GM19238 (cell line): ENCODE data around the gene TMEM131.

ENCODE experiments used
- DNase-seq: peaks from one replicate; pipeline ENCODE4 v3.0.0; 2011; ENCODE audit warnings: low spot score; ENCODE audit not compliant: insufficient read length

TMEM131 gene

DNA sequence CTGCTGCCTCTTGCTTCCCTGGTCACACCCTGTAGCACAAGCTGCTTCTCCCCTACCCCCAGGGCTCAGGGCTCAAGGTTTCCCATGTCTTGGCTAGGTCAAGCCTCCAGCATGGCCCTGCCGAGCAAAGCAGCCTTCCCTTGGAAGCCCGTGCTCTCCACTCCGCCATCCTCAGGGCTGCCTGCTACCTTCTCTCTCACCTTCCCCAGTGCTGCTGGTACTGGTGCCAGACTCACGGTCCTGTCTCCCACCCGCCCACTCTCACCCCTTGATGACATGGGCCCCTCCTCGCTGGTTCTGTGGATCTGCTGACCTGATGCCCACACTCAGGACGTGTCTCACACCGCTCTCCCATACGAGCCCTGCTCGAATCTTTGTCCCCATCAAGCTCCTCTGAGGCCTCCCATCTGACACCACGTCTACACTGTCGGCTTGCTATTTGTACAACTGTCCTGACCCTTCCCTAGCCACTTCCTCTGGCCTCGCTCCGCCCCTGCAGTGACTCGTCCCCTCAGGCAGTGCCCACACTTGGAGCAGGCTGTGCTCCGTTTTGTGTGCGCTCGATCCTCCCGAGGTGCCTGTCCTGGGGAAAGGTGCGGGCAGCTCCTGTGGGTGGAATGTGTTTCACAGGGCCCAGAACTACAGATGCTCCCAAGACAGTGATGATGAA, 232.4 kb downstream of the TMEM131 start:
- DNase-seq = no peak

DNA sequence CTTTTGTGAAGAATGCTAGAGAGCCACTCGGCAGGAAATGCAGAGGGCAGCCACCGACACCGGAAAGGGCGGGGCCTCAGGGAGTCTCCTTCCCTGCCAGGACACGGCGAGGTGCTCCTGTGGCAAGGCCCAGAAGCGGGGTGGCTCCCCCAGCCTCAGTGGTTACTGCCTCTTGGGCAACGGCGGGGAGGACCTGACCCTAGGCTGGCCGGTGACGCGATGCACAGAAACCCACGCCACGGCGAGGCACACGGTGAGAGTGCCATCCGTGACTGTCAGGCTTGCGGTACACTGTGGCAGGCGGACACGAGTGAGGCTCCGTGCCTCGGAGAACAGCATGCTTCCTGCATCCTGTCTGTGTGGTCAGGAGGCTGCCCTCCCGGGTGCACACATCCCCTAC, 234.6 kb downstream of the TMEM131 start:
- no peak for DNase-seq

DNA sequence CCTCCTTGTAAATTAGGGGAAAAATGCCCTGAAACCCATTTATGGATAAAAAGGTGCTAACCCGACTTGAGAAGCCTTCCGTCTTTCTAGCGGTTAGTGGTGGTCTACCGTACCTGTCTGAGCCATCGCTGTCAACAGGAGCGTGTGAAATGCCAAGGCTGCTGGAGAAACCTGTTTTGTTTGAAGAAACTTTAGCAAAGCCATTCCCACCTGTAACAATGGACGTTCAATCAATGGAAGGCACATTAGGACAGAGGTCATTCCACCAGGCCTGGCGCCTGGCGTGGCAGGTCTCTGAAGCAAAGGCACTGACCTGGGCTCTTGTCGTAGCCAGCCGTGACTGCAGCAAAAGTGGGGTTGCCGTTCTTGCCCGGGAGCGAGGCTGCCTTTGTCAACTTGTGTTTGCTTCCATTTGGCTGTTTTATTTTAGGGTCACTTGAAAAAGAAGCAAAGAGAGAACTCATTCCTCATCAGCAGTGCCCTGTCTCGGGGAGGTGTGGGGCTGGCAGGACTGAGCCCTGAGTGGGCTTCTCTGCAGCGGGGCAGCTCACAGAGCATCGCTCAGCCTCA, 235.2 kb downstream of the TMEM131 start:
- DNase-seq = no peak

DNA sequence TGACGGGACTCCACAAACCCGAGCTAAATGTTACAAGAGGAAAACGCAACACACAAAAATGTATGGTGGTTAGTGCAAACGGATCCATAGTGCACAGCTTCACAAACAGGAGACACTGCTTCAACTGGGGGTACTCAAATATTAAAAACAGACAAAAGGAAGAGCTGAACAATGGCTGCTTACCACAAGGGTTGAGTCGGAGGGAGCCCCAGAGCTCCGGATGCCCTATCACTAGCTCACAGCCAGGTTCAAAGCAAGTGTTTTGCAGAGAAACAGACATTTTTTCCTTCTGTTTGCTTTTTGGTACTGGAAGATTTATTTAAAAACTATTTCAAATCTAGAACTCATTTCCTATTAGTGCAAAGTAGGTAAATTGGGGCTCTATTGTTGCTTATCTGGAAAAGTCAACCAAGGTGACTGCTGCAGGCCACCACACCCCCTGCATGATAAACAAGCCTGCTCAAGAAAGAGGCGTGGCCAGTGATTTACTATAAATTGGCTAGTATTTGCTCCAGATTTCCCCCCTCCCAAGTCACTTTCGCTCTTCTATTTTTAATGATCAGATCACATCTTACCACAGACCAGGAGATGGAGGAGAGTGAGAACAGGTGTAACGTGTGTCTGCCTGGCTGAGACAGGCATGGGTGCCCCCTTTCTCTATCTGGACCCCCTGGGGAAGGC, 235.9 kb downstream of the TMEM131 start:
- no peak for DNase-seq

DNA sequence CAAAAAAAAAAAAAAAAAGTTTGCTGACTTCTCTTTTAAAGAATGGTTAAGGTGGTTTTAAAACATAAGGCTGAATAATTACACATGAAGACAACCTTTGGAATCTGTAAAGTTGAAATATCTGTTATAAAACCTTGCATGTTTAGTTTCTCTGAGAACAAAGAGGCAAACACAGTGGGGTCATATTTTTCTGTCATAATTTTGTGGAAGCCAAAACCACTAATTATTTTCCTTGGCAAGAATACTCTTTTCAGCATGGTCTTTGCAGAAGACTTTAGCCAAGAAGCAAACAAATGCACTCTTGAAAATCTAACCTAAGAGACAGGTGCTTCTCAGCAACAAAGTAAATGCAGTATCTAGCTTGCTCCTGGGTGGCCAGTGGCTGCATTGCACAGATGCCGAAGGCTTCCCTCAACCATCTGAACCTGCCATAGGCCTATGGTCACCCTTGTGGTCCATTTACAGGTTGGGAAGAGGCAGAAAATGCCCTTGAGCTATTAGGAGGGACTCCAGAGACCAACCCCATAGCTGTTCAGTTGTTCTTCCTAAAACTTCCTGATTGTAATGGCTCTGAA, 237.5 kb downstream of the TMEM131 start:
- DNase-seq = no peak

DNA sequence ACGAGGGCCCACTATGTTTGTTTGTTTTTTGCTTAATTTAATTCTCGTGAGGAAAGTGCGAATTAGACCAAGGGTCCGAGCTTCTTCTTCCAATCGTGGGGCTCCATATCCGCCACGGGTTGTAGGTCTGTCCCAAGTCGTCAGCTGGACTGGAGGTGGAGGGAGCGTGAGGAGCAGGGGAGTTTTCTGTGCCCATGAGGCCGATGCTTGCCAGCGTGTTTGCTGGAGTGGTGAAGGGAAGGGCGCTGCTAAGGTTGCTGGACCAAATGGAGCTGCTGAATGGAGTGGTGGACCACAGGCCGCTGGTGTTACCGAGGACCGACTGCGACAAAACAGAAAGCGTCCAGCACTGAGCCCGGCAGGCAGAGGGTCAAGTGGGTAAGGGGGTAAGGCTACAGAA, 238.7 kb downstream of the TMEM131 start:
- DNase-seq = no peak

DNA sequence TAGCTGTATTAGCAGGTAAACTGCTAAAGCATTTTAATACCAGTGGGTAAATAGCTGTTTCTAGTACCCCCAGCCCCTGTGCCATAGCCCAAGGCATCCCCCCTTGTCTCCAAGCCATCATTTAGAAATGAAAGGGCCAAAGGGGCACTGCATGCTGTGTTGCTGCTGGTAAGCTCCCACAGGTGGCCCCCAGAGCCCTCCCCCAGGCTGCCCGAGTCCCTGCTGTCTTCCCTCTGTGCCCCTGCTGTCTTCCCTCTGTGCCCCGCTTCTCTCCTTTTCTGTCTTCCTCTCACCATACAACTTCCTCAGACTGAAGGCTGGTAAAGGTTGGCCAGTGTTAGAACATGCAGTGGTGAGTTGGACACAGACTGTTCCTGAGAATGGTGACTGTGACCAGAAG, 240.3 kb downstream of the TMEM131 start:
- DNase-seq = no peak

DNA sequence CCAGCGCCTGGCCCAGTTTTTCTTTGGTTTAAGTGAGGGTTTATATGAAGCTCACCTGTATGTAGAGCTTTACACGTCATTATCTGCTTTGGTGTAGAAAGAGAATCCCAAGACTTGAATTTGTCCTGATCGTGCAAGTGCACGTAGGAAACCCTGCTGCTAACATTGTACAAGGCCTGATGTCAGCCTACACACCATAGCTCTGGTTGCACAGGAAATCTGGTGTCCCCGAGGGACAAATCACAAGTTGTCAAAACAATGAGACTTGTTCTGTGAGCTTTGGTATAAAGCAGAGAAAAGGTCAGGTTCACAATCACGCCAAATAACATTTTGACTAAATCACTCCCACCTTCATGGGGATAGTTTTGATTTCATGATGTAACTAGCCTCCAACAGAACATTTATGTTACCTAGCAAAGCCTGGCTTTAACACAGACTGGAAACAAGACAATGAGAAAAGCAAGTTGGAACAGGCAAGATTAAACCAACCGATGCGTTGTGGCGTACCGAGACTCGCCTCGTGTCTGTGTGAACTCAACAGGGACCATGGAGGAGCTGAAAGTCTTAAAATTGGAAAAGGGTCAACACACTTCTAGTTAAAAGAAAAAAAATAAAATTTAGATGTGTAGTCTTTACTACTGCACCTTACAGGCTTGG, 240.9 kb downstream of the TMEM131 start:
- no peak for DNase-seq

DNA sequence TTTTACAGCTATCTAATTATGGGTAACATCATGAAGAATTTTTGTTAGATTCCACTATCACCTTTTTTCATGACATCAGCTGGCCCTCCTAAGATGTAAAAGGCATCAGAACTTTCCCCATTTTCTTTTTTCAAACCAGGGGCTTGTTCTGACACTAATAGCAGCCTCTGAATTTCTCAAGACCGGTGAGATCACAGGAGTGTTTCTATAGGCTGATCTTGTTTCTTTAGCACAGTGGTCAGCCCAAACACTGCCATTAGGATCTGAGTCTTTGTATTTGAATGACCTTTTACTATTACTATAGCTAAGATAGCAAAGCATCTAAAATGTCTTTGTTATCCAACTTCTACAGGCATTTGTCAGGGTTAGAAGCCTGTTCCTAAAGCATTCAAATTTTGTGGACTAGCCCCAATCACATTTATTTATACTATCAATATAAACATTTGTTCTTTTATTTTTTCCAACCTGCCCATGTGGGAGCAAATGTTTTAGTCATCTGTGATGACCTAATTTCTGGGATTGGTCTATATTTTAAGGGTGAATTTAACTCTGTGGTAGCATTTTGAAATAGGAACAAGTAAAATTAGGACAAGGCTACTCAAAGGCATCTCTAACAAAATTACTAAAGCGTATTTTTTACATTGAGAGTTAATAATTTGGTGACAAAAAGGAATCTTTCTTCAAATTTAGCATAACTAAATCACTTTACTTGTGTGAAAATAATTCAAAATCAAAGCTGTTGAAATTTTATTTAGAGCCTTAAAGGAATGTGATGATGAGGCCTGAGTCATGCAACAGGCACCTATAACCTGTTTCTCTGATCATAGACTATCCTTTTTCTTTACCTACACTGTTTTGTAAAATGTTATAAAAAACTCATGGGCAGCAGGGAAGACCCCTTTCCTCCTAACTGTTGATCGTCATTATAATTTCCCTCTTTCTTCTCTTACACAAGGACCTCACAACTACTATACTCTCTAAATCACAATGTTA, 243.1 kb downstream of the TMEM131 start:
- no peak for DNase-seq

DNA sequence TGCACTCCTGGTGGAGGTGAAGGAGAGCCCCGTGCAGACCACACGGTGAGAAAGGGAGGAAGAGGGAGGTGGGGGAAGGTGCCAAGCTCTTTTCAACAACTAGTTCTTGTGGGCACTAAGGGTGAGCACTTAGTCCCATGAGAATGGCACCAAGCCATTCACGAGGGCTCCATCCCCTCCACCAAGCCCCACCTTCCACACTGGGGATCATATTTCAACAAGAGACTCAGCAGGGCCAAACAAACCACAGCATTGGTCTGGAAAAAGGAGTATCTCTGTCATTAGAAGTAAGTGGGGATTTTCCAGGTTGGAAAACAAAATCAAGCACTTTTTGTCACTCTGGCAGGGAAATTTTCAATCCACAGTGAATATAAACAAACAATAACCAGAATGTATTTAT, 244.0 kb downstream of the TMEM131 start:
- no peak for DNase-seq

DNA sequence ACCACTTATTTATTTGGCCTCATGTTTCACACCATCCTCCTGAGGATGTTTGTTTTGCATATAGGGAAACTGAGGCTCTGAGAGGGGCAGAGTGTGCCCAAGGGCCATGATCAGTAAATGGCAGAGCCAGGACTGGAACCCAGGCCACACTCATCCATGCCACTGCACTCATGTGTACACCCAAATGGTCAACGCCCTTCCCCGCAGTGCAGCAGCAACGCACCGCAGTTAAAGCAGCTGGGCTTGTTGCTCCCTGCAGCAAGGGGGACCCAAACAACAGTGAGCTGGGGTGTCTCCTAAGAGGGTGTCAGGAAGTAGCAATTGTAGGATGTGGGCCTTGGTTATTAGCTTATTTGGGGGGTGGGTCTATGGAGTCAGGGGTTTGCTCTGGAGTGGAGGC, 245.7 kb downstream of the TMEM131 start:
- no peak for DNase-seq

DNA sequence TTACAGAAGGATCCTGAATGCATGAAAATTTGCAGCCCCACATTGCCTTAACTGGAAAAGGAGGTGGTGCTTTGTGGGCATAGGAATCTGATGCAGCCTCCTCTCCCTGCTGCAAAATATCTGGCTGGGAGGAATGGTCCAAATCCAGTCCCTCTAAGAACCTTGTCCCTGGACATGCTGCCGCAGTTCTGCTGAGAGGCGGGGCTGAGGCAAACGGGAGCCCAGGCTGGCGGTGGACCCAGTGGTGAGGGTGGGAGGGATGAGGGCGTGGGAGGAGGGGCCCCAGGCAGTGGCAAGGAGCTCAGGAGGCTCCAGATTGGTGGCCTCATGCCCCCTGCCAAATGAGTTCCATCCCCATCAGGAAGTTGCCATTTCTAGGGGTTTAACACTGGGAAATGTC, 246.2 kb downstream of the TMEM131 start:
- no peak for DNase-seq

DNA sequence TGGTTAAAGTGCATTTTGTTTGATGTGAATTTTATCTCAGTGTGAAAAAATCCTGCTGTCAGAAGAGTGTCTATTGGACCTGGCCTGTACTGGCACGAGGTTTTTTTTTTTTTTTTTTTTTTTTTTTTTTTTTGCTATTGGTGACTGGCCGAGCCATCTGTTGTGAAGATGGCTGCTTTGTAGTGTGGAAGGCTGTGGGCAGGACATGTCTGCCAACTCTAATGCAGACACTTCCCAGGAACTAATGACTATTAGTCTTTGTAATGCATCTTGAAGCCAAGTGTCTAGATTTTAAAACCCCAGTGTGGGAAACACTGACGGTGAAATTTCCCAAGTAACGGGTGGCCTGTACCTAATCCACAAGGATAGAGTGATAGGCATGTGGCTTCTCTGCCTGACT, 248.0 kb downstream of the TMEM131 start:
- DNase-seq = no peak

DNA sequence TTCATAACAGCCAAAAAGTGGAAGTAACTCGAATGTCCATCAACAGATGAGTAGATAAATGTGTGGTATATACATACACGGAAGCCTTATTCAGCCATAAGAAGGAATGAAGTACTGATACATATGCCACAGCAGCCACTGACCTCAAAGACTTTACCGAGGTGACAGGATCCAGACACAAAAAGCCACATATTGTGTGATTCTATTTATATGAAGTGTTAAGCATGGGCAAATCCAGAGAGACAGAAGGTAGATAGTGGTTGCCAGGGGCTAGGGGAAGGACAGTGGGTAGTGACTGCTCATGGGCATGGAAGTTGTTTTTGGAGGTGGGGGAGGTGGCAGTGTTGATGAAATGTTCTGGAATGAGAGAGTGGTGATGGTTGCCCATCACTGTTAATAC, 248.5 kb downstream of the TMEM131 start:
- no peak for DNase-seq

DNA sequence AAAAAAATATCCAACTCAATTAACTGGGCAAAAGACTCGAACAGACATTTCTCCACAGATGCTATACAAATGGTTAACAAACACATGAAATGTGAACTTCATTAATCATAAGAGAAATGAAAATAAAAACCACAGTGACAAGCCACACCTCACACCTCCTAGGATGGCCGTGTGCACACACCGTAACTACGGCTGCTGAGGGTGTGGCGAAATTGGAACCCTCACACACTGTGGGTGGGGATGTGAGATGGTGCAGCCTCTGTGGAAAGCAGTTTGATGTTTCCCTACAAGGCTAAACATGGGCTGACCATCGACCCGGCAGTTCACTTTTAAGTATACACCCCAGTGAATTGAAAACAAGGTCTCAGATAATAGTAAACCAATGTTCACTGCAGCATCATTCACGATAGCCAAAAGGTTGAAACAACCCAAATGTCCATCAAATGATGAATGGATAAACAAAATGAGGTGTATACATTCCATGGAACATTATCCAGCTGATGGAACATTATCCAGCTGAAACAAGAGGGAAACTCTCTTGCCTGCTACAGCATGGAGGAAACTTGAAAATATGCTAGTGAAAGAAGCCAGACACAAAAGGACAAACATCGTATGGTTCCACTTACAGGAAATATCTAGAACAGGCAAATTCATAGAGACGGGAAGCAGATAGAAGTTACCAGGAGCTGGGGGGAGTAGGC, 250.1 kb downstream of the TMEM131 start:
- peak; percentile 35 for DNase-seq

DNA sequence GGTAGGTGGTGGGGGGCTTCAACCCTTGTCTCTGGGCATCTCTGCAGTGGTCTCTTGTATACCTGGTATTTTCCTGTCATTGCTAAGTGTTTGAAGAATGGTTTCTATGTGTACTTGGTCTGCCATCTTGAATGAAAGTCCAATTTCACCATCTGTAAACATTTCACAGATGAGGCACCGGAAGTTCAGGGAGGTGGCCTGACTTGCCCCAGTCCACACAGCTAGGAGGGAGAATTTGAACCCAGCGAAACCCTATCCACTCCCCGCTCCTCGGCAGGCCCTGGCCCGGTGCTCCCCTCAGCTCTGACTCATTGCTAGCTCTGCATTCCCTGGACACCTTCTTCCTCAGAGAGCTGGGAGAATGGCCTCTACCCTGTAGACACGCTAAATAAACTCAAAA, 251.8 kb downstream of the TMEM131 start:
- no peak for DNase-seq

DNA sequence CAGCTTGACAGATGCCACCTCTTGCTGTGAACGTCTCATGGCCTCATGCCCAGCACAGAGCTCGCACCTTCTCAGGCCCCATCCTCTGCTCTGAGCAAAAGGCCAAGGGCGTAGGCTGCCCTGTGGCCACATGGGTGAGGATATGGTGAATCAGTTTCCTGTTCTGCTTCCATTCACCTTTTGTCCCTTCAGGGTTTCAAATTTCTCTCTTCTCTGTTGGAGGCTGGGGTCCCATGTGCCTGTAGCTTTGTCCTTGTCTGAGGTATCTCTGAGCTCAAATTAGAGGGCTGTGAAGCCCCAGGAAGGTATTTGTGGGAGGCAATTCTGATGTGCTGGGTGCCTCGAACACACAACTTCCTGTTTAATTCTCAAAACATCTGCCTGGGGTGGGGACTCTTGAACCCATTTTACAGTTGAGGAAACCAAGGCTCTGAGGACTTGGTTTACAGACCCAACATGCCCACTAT, 253.3 kb downstream of the TMEM131 start:
- DNase-seq = no peak

DNA sequence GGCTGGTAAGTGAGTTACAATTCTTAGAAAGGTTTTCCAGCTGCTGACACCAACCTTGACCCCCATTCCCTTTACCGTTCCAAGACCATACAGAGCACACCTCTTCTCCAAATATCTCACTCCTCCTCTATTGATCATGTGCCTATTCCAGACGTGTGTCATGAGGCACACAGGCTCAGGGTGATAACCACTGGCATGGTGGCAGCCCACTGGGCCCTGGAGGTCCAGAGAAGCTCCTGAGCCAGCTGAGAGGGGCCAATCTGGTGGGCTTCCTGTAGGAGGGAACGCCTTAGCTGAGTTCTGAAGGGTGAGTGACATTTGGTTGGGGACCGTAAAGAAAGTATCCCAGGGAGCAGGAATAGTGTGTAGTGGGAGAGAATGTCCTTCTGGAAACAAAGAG, 254.1 kb downstream of the TMEM131 start:
- DNase-seq = no peak

DNA sequence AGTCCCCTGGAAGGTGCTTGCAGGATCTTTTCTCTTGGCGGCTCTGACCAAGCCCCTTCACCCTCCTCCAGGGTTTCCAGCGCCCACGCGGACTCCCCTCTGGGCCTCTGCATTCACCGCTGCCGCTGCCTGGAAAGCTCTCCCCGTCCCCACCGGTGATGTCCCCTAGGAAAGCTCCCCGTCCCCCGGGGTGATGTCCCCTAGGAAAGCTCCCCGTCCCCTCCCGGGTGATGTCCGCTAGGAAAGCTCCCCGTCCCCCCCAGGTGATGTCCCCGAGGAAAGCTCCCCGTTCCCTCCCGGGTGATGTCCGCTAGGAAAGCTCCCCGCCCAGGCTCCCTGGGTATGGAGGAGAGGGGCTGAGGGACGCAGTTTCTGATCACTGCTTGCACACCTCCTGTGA, 254.5 kb downstream of the TMEM131 start:
- no peak for DNase-seq

DNA sequence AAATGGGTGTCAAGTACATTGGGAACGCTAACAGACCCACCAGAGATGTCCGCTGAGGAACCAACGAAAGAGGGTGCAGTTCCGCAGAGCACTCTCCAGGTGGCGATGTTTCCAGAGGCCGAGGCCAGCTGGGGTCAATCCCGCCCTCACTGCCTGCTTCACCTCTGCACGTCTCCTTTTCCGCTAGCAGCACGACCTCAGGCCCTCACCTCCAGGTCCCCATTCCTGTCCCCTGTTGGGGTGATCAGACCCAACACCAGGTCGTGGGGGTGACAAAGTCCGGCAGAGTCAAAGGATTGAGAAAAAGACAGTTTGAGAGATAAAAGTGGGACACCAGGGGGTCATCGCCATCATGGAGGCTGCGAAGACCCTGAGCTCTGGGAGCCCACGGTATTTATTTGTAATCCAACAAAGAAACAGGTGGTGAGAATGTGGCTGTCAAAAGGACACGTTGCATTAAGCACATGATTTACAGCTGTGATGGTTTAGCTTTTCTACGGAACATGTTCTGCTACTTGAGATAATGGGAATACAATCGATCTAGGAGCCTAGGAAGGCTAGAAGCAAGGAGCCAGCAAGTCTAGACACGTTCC, 255.1 kb downstream of the TMEM131 start:
- peak; percentile 66 for DNase-seq
